BE2C (cell line): Measurements from ENCODE around the gene PSMA7.

Source experiments
- DNase-seq: peaks from one replicate; pipeline ENCODE4 v3.0.0-alpha.2; 2020
- H3K27me3 ChIP-seq: fragments of 250-450 bp; sonication (Bioruptor Pico); 2 replicates; pipeline ENCODE4 v1.5.1; 2020; ENCODE audit warnings: mild to moderate bottlenecking
- H3K36me3 ChIP-seq: fragments of 250-450 bp; sonication (Bioruptor Pico); 2 replicates; pipeline ENCODE4 v1.5.1; 2020; ENCODE audit warnings: mild to moderate bottlenecking
- H3K4me1 ChIP-seq: fragments of 250-450 bp; sonication (Bioruptor Pico); 2 replicates; pipeline ENCODE4 v1.5.1; 2020
- H3K4me3 ChIP-seq: 2 replicates; pipeline ENCODE4 v1.5.1; 2011; ENCODE audit warnings: low read depth, low read length
- H3K9me3 ChIP-seq: fragments of 250-450 bp; sonication (Bioruptor Pico); 2 replicates; pipeline ENCODE4 v1.5.1; 2020
- CTCF ChIP-seq: IDR thresholded peaks from 2 replicates; pipeline ENCODE4 v1.5.1; 2012; ENCODE audit warnings: mild to moderate bottlenecking, low read depth, low read length

Gene PSMA7

GRCh38 chr20:62142252-62143080 lies 728 bp downstream of the PSMA7 start:
- H3K4me1 ChIP-seq: peaks cover 18% of the 10 kb centered on the region
- peaks cover 63% of the 10 kb centered on the region for H3K36me3 ChIP-seq
- H3K27me3 ChIP-seq: no peaks in the 10 kb centered on the region; the same call in 1 of the 2 replicates
- peak overlapping the region; percentile 91 for H3K4me3 ChIP-seq
- DNase-seq: no peak
- H3K9me3 ChIP-seq: no peaks in the 10 kb centered on the region
- no peak for TF ChIP-seq CTCF

- DNase-seq: no peak
- Histone ChIP-seq H3K36me3 (peaks cover 63% of the 10 kb centered on the region), H3K27me3 (no peaks in the 10 kb centered on the region; the same call in 1 of the 2 replicates), H3K4me3 (peak overlapping the region; percentile 91), H3K9me3 (no peaks in the 10 kb centered on the region), H3K4me1 (peaks cover 18% of the 10 kb centered on the region)
- peak; percentile 69 for TF ChIP-seq CTCF
These were observed 1.6 kb downstream of the PSMA7 start for GRCh38 chr20:62141397-62142251.

GRCh38 chr20:62141043-62141396 lies 2.2 kb downstream of the PSMA7 start:
- no peaks in the 10 kb centered on the region; the same call in 1 of the 2 replicates for H3K27me3 ChIP-seq
- H3K4me1 ChIP-seq: peaks cover 18% of the 10 kb centered on the region
- peak overlapping the region; percentile 91 for H3K4me3 ChIP-seq
- no peak for DNase-seq
- peaks cover 69% of the 10 kb centered on the region for H3K36me3 ChIP-seq
- no peak for TF ChIP-seq CTCF
- no peaks in the 10 kb centered on the region for H3K9me3 ChIP-seq

GRCh38 chr20:62139636-62140035 lies 3.6 kb downstream of the PSMA7 start:
- H3K36me3 ChIP-seq: peaks cover 78% of the 10 kb centered on the region

GRCh38 chr20:62138912-62139311 lies 4.3 kb downstream of the PSMA7 start:
- no peak for TF ChIP-seq CTCF
- Histone ChIP-seq H3K36me3 (peaks cover 81% of the 10 kb centered on the region), H3K27me3 (no peaks in the 10 kb centered on the region; the same call in 1 of the 2 replicates), H3K9me3 (no peaks in the 10 kb centered on the region), H3K4me1 (peaks cover 18% of the 10 kb centered on the region), H3K4me3 (no peak overlapping the region)
- no peak for DNase-seq

More at GRCh38 chr20:62139636-62140035, 3.6 kb downstream of the PSMA7 start:
- no peaks in the 10 kb centered on the region for H3K9me3 ChIP-seq
- no peak overlapping the region for H3K4me3 ChIP-seq
- no peaks in the 10 kb centered on the region; the same call in 1 of the 2 replicates for H3K27me3 ChIP-seq
- H3K4me1 ChIP-seq: peaks cover 18% of the 10 kb centered on the region
- DNase-seq: no peak
- TF ChIP-seq CTCF: no peak
